GM20431 (cell line): ENCODE measurements around the gene ZNF439.
"Not testable (repeated sequence)": the region's sequence is repeated elsewhere in the genome, so short reads cannot be mapped to it uniquely, and the experiment has no call there.

Experiments used
- in situ Hi-C: fragments of 300-500 bp; cut with MseI, MboI; formaldehyde crosslinking; loops from one replicate; pipeline ENCODE4 v1.15.0; 2020; ENCODE audit warnings: low sequenced_read_pairs; ENCODE audit not compliant: unreplicated experiment

ZNF439 gene

GRCh38 chr19:11848594-11849469 lies at the start of gene ZNF439:
TSS of gene ZNF439 (plus strand) at chr19:11848726. CDS start at chr19:11848868, 142 bp downstream.
- in situ Hi-C loops: no loop called here

- in situ Hi-C loops: no loop called here
These were observed 42.0 kb upstream of the ZNF439 start for GRCh38 chr19:11806354-11807098.

GRCh38 chr19:11807099-11807380 lies 41.5 kb upstream of the ZNF439 start:
- in situ Hi-C loops: no loop called here

- in situ Hi-C loops: no loop called here
These were observed 34.9 kb upstream of the ZNF439 start for GRCh38 chr19:11813703-11814028.

GRCh38 chr19:11814029-11814699 lies 34.4 kb upstream of the ZNF439 start, which contains the start of gene ZNF440:
TSS of gene ZNF440 (plus strand) at chr19:11814273. CDS start at chr19:11814448, 175 bp downstream.
- in situ Hi-C loops: no loop called here

GRCh38 chr19:11814700-11815035 lies 33.9 kb upstream of the ZNF439 start:
- in situ Hi-C loops: no loop called here

- in situ Hi-C loops: no loop called here
These were observed 26.9 kb upstream of the ZNF439 start for GRCh38 chr19:11821474-11822109.

- in situ Hi-C loops: not testable (repeated sequence)
These were observed 19.3 kb upstream of the ZNF439 start for GRCh38 chr19:11828957-11829876.

GRCh38 chr19:11832253-11832912 lies 16.1 kb upstream of the ZNF439 start:
- in situ Hi-C loops: no loop called here

GRCh38 chr19:11833541-11833940 lies 15.0 kb upstream of the ZNF439 start:
- in situ Hi-C loops: no loop called here

GRCh38 chr19:11835626-11836066 lies 12.9 kb upstream of the ZNF439 start:
- in situ Hi-C loops: not testable (repeated sequence)

GRCh38 chr19:11843722-11844121 lies 4.8 kb upstream of the ZNF439 start:
- in situ Hi-C loops: no loop called here

- in situ Hi-C loops: not testable (repeated sequence)
These were observed 911 bp upstream of the ZNF439 start for GRCh38 chr19:11847615-11848014.

- in situ Hi-C loops: no loop called here
These were observed 329 bp upstream of the ZNF439 start for GRCh38 chr19:11848200-11848593.

- in situ Hi-C loops: not testable (repeated sequence)
These were observed 1.8 kb downstream of the ZNF439 start for GRCh38 chr19:11850289-11850688.

GRCh38 chr19:11853358-11853757 lies 4.8 kb downstream of the ZNF439 start:
- in situ Hi-C loops: no loop called here

- in situ Hi-C loops: no loop called here
These were observed 8.2 kb downstream of the ZNF439 start for GRCh38 chr19:11856596-11857250.

GRCh38 chr19:11860721-11861120 lies 12.2 kb downstream of the ZNF439 start:
- in situ Hi-C loops: no loop called here
